Left renal cortex interstitium (tissue), 4 donors: ENCODE measurements around the gene MAP4K2. TPM values are rescaled to one million over a fixed set of nuclear protein-coding genes. Genes with fewer than 3 reads are reported as not detected.
"Not testable (repeated sequence)": the region's sequence is repeated elsewhere in the genome, so short reads cannot be mapped to it uniquely, and the experiment has no call there.

Source experiments
- DNase-seq, 4 donors: peaks; one replicate each; pipeline ENCODE4 v3.0.0-alpha.2; 2013; ENCODE audit warnings: low read depth in 4 of 4, low spot score in 2 of 4, missing footprints in 1 of 4
- polyA plus RNA-seq, 4 donors: library from polyadenylated mRNA; unstranded; fragments of 120-200 nt; gene quantifications; one replicate each; pipeline ENCODE4 v1.2.1, GENCODE V29; 2013; ENCODE audit not compliant: insufficient read length in 4 of 4

Gene MAP4K2
- polyA plus RNA-seq, 4 donors, result 17.8 to 25.7 (median 24.2) TPM

DNA sequence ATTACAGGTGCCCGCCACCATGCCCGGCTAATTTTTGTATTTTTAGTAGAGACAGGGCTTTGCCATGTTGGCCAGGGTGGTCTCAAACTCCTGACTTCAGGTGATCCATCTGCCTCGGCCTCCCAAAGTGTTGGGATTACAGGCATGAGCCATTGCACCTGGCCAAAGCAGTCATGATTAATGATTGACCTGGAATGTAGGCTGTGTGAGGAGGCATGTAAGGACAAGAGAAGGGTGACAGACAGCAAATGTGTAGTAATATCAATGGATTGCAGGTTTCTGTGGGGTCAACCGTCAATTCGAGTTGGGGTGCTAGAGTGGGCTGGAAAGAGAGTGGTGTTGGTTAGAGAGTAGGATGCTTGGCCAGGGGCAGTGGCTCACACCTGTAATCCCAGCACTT lies 12.4 kb upstream of the MAP4K2 start:
- not testable (repeated sequence) for DNase-seq

DNA sequence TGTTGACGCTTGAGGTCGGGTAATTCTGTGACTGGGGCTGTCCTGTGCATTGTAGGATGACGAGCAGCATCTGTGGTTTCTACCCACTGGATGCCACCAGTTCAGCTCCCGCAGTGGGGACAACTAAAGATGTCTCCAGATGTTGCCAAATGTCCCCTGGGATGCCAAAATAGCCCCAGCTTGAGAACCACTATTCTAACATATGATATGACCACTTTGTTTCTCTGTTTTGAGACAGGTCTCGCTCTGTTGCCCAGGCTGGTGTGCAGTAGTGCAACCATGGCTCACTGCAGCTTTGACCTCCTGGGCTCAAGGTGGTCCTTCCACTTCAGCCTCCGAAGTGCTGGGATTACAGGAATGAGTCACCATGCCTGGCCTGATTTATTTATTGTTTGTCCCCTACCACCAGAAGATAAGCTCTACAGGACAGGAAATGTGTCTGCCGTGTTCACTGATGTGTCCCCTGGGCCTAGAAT lies 11.7 kb upstream of the MAP4K2 start:
- DNase-seq, result no peak

DNA sequence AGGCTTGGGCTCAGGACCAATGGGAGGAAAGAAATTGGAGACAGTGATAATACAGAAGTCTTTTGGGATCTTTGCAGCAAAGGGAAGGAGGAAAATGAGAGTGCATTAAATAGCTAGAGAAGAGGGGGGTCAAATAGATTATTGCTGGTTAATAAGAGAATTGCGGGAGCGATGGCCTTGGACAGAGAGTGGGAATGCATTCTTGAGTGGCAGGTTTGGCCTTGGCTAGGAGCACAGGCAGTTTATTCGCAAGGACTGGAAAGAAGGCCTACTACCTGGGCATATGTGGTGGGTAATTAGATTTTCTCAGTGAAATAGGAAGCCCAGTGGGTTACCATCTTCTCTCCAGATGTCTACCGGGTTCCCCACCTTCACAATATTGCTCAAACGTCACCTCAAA lies 10.8 kb upstream of the MAP4K2 start:
- no peak for DNase-seq

DNA sequence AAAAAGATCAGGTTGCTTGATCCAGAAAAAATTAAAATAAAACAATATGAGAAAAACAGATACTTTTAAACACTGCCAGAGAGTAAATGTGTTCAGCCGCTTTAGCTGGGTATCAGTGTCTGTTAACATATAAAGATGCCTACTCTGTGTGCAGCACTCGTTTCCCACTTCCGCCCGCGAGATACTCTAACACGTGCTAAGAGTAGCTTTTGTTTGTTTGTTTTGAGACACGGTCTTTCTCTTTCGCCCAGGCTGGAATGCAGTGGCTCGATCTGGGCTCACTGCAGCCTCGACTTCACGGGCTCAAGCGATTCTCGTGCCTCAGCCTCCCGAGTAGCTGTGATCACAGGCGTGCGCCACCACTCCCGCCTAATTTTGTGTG lies 7.9 kb upstream of the MAP4K2 start:
- DNase-seq, result no peak

DNA sequence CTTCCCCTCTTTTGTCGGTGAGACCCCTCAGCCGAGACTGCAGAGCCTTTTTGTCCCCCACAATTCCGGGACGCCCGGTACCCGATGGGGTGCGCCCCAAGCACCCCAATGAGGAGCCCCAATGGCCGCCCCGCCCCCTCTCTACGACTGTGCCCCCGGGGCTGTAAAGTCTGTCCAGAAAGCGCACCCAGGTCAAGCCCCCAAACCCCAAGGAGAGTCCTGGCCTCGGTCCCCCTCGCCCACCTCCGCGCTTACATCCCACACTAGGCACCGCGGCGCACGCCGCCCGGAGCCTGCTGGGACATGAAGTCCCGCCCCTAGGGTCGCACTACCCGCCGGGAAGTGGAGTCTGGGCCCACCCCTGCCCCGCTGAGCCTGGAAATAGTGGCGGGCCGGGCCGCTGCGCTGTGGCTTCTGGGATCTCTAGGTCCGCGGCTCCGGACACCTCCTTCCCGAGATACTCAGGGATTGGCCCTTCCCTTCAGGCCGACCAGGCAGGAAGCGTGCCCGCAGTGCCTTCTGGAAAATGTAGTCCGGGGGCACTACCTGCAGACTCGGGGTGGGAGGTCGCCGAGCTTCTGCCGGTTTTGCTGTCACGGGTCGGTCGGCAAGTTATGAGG lies 7.4 kb upstream of the MAP4K2 start, which contains the start of gene MEN1:
TSS of gene MEN1 (minus strand) at position 281 of the 620 bp plus-strand sequence. CDS start 442 bp downstream, outside the sequence.
- peak; percentile 79 to 94 (median 88) for DNase-seq

DNA sequence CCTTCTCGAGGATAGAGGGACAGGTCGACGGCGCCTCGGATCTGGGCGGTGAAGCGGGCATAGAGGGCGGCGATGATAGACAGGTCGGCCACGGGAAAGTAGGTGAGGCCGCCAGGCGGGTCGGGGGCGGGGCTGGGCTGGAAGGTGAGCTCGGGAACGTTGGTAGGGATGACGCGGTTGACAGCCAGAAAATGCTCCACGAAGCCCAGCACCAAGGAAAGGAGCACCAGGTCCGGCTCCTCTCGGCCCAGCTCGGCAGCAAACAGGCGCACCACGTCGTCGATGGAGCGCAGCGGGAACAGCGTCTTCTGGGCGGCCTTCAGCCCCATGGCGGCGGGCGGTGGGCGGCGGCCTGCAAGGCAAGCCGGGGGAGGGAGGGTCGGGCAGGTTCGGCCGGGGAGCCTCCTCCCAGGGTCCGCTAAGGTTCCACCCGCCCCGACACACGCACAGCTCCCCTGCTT lies 6.8 kb upstream of the MAP4K2 start:
- no peak for DNase-seq

DNA sequence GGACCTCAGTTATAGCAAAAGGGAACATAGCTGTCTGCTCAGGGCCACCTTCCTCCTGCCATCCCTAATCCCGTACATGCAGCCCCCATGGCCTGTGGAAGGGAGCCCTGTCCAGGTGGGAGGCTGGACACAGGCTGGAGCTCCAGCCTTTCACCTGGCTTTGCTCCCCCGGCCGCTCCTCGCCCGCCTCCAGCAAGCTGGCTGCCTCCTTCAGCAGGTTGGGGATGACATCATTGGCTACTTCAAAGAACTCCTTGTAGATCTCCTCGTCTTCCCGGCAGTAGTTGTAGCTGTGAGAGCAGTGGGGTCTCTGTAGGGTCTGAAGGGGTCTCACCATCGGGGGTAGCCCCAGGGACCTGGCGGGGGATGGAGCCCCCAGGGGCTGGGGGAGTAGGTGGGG lies 2.5 kb upstream of the MAP4K2 start:
- DNase-seq, result no peak

DNA sequence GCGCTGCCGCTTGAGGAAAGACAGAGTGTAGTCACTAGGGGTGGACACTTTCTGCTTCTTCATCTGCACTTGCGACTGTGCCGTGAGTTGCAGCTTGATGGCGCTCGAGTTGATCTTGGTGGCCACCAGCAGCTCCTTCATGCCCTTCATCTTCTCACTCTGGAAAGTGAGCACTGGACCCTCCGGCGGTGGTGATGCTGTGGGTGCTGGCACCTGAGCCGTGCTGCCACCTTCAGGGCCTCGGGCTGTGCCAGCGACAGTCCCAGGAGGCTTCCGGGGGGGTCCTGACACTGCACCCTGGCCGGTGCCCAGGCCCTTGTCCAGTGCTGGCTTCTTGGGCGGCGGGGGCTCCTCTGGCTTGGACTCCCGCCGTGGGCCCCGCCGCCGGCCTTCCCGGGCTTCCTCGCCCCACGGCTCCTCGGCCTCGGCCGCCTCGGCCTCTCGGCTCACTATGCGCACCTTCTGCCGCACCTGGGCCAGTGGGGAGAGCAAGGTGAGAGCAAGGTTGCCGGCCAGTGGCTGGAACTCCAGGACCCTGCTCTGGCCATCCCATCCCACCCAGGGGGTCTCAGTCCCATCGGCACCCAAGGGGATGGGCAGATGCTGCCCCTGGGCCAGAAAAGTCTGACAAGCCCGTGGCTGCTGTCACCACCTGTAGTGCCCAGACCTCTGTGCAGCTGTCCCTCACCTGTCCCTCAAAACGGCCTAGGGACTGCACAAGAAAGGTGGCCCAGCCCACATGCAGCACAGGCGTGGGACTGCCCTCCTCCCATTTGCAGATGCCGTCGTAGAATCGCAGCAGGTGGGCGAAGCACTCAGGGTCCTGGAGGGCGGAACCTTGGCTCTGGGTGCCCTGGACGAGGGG lies 1.6 kb upstream of the MAP4K2 start:
- DNase-seq, result no peak

DNA sequence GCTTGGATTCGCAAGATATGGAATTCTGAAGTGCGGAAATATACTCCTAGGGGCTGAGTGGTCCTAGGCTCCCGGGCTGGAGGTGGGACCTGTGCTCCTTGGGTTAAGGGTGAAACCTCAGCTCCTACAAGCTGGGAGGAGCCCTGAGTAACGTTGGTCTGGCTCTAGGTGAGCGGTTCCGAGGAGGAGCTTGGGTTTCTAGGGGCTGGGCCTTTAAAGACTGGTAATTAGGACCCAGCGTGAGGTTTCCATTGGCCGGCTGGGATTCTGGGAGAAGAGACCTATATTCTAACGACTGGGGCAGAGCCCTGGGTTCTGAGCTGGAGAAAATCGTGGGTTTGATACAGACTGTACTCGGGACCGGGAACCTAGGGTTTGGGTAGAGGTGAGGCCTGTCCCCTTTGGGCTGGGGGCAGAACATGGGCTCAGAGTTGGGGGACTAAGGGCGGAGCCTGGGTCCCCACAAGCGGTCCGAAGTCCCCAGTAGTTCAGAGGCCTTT lies 882 bp upstream of the MAP4K2 start:
- DNase-seq, result no peak

DNA sequence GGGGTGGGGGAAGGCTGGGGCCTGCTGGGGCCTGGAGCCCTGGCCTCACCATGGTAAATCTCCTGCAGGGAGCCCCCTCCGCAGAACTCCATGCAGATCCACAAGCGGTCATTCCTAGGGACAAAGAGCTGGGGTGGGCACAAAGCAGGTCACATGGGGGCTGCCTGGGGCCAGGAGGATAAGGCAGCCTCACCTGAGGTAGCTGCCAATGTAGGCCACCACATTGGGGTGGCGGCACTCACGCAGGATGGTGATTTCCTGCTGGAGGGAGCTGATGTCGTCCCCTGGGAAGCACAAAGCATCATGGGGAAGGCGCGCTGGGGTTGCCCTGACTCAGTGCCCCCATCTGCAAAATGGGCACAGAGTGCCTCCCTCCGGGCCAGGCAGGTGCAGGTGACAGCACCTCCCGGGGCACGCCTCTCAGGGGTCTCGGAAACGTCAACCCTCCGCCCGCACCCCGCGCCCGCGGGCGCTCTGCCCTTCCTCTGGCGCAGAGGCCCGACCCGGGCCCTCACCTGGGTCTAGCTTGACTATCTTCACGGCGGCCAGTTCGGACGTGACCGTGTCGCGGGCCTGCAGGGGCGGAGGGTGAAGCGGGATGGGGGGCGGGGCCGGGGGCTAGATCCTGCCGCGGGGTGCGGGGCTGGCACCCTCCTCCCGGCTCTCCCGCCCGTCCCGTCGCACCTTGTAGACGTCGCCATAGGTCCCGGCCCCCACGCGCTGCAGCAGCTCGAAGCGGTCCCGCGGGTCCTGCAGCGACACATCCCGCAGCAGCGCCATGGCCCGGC lies 450 bp downstream of the MAP4K2 start:
- DNase-seq, result no peak

DNA sequence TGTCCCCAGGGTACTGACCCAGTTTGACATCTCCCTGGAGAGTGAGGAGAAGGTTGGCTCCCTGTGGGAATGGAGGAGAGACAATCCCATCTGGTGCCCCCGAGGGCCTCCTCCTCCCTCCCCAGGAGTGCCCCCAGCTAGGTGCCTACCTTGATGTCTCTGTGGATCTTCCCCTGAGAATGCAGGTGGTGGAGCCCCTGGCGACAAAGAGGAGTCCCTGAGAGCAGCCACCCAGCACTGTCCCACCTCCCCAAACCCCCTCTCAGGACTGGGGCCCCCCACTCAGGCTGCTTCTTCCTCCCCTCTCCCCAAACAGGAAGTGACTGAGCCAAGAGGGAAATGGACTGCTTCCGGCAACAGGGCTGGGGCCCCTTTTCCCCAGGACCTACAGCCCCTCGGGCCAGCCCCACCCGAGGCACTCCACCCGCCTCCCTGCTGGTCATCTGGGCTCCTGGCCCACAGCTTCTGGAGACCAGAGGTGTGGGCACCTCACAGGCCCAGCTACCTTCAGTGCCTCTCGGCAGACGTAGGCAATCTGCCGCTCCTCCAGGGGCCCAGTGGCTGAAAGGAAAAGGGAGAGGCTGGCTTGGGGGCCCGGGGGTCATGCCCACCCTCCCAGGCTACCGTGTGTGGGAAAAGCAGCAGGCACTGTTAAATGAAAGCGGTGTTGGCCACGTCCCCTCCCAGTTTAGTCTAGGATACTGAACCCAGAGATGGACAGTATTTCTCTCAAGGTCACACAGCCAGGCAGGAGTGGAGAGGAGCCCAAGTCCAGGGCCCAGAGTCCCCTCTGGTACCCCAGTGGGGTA lies 1.2 kb downstream of the MAP4K2 start:
- no peak for DNase-seq

DNA sequence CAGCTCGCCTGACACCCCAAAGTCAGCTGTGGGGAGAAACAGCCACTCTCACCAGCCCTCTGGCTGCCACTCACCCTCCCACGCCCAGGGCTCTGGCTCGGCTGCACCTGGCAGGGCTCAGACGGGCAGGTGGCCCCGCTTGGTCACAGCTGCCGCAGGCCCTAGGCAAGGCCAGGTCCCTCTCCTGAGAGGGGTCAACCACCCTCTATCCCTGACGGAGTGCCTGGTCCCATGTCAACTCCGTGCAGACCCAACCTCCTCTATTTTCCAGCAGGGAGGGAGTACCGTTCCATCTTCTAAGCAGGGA lies 1.9 kb downstream of the MAP4K2 start:
- no peak for DNase-seq

DNA sequence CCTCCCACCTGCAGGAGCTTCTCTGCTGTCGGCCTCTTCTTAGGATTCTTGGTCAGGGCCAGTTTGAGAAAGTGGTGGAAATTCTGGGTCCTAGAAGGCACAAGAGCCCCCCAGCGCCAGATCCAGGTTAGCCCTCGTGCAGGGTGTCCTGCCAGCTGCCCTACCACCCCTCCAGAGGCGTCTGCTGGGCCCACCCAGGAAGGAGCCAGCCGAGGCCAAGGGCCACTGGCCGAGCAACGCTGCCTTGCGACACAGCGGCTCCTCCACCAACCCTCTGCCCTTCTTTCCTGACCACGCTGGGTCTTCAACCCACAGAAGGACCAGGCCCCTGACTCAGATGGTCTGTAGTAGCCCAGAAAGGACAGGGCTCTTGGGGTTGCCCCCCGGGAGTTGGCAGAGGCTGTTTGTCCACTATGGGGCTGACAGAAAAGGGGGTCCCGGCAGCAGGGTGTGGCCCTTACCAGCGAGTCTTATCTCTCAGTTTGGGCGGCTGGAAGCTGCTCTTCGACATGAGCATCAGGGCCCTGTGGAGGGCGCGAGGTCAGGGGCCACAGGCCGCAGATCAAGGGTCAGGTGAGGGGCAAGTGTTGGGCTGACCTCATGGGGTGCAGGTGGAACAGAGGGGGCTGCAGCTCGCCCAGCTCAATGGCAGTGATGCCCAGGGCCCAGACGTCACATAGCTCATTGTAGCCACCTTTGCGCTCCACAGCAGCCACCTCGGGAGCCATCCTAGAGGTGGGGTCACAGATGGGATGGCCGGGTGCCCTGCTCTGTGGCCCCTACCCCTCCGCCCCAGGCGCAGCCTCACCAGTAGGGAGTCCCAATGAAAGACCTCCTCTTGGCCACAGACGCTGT lies 2.5 kb downstream of the MAP4K2 start:
- no peak for DNase-seq

DNA sequence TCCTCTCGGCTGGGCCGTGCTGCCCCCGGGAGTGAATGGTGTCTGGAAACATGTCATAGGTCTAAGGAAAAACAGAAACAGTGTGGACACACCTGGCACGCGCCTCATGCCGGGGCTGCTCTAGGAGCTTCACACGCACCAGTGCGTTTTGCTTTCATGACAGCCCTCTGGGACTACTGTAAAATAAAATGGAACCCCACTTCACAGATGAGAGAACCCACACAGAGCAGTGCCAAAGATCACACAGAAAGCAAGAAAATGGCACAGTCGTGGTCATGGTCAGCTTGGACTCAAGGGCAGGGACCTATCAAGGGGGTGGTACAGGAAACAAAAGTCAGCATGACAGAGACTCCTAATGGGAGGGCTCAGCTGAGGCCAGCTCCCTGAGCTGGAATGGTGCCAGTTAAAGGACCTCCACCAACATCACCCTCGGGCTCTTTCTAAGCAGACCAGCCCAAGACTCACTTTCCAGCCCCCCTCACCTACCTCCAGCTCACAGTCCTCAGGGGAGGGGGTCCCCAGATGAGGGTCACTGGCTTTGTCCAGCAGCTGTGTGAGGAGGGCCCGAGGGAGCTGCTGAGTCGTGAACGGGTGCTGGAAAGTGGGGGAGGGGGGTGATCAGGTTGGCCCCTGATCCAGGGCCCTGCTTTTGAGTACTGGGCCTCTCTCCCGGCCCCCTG lies 3.3 kb downstream of the MAP4K2 start:
- no peak for DNase-seq

DNA sequence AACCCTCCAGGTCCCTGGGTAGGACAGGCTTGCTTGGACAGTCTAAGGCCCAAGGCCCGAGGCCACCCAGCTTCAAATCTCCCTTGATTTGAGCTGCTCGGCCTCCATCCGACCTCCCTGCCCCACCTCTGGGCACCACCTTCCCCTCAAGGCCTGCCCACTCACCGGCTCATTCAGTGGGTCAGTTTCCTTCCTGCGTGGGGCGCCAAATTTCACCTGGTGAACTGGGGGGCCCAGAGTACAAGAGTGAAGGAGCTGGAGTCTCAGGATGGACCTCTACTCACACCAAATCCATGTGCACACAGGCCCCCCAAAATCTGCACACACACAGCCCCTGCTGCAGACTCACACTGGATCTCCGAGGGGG lies 3.8 kb downstream of the MAP4K2 start:
- DNase-seq, result no peak

DNA sequence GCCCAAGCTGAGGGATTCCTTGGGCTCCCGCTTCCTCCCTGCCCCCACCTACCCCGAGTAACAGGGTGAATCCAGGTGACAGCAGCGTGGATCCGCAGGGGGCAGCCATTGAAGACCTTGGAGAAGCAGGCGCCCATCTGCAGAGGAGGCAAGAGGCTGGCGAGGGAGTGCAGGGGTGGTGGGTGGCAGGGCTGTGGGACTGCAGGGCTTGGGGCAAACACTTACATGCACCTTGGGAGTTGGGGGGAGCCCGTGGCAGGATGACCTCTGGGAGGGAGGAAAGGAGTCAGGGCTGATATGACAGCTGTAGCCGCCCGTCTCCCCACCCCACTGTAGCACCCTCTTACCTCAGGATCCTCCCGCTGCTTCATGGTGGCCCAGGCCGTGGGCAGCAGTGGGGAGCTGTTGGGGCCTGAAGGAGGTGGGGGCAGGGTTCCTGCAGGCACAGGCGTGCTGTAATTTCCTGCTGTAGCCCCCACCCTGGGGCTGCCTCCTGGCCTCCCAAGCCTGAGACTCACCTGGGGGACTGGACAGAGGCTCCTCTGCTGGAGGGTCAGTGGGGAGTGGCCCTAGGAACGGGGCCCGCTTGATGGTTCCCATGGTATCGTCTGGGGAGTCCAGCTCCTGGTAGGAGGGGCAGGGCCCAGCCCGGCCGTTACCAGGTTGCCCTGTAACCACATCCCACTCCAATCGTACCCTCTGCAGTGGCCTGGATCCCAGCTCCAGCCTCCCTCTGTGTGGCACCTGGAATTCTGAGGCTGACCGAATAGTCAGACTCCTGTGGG lies 6.1 kb downstream of the MAP4K2 start:
- no peak for DNase-seq

DNA sequence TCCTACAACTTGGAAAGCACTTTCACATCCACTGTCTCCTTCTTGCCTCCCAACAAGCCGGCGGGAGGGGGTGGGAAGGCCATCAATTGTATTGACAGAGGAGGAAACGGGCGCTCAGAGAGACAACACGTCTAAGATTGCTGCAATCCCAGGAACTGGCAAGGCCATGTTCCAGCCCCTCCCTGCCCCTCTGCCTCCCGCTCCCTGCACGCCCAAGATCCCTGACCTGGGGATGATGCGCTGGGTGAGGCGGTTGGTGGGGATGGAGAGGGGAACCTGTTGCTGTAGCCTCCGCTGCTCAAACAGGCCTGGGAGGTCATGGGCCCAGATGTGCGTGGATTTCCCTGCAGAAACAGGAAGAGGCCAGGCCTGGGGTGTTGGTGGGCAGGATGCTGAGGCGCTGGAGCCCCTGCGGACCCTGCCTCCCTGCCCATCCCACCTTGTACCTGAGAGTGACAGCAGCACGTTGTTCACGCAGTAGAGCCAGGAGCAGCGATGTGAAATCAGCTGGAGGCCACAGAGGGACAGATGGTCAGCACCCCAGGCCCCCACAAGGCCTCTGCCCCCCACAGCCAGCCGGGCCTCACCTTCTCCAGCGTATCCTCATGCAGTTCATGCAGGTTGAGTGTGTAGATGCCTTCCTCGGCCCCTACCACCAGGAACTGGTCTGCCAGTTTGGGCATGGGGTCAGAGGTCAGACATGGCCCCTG lies 6.8 kb downstream of the MAP4K2 start:
- no peak for DNase-seq
